Panc1 (cell line): ENCODE results near the gene GNLY. TPM values are rescaled to one million over a fixed set of nuclear protein-coding genes. Genes with fewer than 3 reads are reported as not detected.

ENCODE experiments used
- ATAC-seq: fragments of 200-7000 bp; cut with Tn5 transposase; 2 replicates; pipeline ENCODE4 v1.9.1; 2020; ENCODE audit warnings: mild to moderate bottlenecking, moderate library complexity
- BruUV-seq: library from RNA; stranded (reverse); fragments of 400-500 nt; replicated peaks from 2 replicates; lab custom pipeline; 2021; lab: Mats Ljungman, UMichigan
- CTCF ChIA-PET: fragments of 300-600 bp; sonication (Branson Sonifier 250); formaldehyde crosslinking; loops from one replicate; lab custom pipeline; 2022; ENCODE audit warnings: antibody characterized with exemption; lab: Charles Lee
- POLR2A ChIA-PET: fragments of 300-600 bp; sonication (Branson Sonifier 250); formaldehyde crosslinking; loops from one replicate; lab custom pipeline; 2022; ENCODE audit warnings: antibody characterized with exemption; lab: Charles Lee
- DNase-seq: peaks from one replicate; pipeline ENCODE4 v3.0.0-alpha.2; 2010; ENCODE audit warnings: low read depth, low spot score
- H3K27ac ChIP-seq: 2 replicates; pipeline ENCODE4 v1.5.1; 2011; ENCODE audit warnings: mild to moderate bottlenecking, low read length, inconsistent platforms
- H3K27me3 ChIP-seq: fragments of 200-500 bp; sonication (Bioruptor generic); 2 replicates; pipeline ENCODE4 v1.6.0; 2014; ENCODE audit warnings: low read length, inconsistent platforms; ENCODE audit not compliant: control insufficient read depth, insufficient read depth
- H3K36me3 ChIP-seq: fragments of 200-500 bp; sonication (Bioruptor generic); 2 replicates; pipeline ENCODE4 v1.5.1; 2014; ENCODE audit warnings: inconsistent platforms, mild to moderate bottlenecking, low read length, moderate library complexity; ENCODE audit not compliant: control insufficient read depth, insufficient read depth
- H3K4me1 ChIP-seq: 2 replicates; pipeline ENCODE4 v1.5.1; 2011; ENCODE audit warnings: inconsistent platforms, mild to moderate bottlenecking, low read length, moderate library complexity; ENCODE audit not compliant: control insufficient read depth, insufficient read depth
- H3K4me3 ChIP-seq, 2 experiments: 2 replicates each; pipeline ENCODE4 v1.5.1; 2011 to 2012; ENCODE audit warnings: low read depth in 2 of 2, low read length in 2 of 2, mild to moderate bottlenecking in 2 of 2, inconsistent platforms in 1 of 2, moderate library complexity in 1 of 2
- H3K9me3 ChIP-seq: fragments of 200-500 bp; sonication (Bioruptor generic); 2 replicates; pipeline ENCODE4 v1.5.1; 2014; ENCODE audit warnings: low read depth, mild to moderate bottlenecking, inconsistent platforms, low read length, moderate library complexity; ENCODE audit not compliant: control insufficient read depth, insufficient read depth
- POLR2AphosphoS5 ChIP-seq: IDR thresholded peaks from 2 replicates; pipeline ENCODE4 v1.6.1; 2012; ENCODE audit warnings: mild to moderate bottlenecking, low read depth, low read length, moderate library complexity
- SIN3A ChIP-seq: IDR thresholded peaks from 2 replicates; pipeline ENCODE4 v1.6.1; 2012; ENCODE audit warnings: low read depth, mild to moderate bottlenecking, low read length, moderate library complexity, borderline replicate concordance; ENCODE audit not compliant: insufficient read depth
- TCF7L2 ChIP-seq: IDR thresholded peaks from 2 replicates; pipeline ENCODE4 v1.6.1; 2011; ENCODE audit warnings: mild to moderate bottlenecking, low read depth, low read length, inconsistent platforms
- in situ Hi-C: cut with HindIII; loops from 2 replicates; pipeline ENCODE4 v1.10.0; 2016; ENCODE audit warnings: low sequenced_read_pairs, low pct_unique_long_range_greater_than_20kb
- intact Hi-C: fragments of 100-400 bp; cut with micrococcal nuclease; formaldehyde crosslinking; loops from one replicate; pipeline ENCODE4 v1.10.0; 2022; ENCODE audit not compliant: unreplicated experiment
- total RNA-seq: library from RNA; stranded (reverse); gene quantifications from one replicate; pipeline ENCODE4 v1.2.1, GENCODE V29; 2021; ENCODE audit not compliant: unreplicated experiment
- TF ChIP-seq, protein P1 (sequence below): fragments of 450-650 bp; IDR thresholded peaks from 2 replicates; pipeline ENCODE4 v1.5.1; 2017; ENCODE audit warnings: mild to moderate bottlenecking
- TF ChIP-seq, protein P2 (sequence below), 2 experiments: IDR thresholded peaks; 2 replicates each; pipeline ENCODE4 v1.6.1; 2011 to 2012; ENCODE audit warnings: low read depth in 2 of 2, control low read depth in 1 of 2, low read length in 1 of 2, mild to moderate bottlenecking in 1 of 2, moderate library complexity in 1 of 2; ENCODE audit not compliant: insufficient read depth in 1 of 2

GNLY gene
- total RNA-seq, 1 experiment from 2014 or later = not detected

DNA sequence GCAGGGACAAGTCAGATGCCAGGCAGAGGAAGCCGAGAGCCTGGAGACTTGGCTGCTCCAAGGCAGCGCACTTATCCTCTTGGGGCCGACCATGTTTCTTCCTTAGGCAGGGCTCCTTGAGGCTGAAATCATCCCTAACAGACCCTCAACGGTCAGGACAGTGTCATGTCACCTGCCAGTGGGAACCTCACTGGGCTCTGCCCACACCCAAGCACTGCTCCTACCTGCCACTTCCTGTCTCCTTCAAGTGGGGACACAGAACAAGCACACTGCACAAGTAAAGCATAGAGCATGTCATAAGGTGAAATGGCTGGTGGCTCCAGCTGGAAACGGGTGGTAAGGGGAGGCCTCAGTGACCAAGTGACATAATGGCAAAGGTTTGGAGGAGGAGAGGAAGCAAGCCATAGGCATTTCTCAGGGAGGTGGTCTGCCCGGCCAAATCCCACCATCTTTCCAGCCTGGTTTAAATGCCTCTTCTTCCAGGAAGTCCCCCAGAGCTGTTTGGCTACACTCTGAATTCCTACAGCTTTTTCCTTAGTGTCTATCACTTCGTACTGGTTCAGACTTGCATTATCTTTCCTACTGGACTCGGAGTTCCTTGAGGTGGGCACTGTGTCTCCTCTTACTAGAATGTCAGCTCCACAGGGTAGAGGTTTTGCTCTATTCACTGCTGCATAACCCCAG lies 52.3 kb downstream of the GNLY start:
- no peak for ATAC-seq
- ChIA-PET POLR2A (interaction anchor here (0.6 kb wide), 1 partner anchor 36 kb away, joined by 3 read pairs; no protein-coding TSS in a partner anchor), CTCF (no interaction called here)
- Histone ChIP-seq H3K27me3 (no peaks in the 10 kb centered on the region), H3K27ac (no peak overlapping the region), H3K4me1 (peaks cover 32% of the 10 kb centered on the region), H3K9me3 (no peaks in the 10 kb centered on the region), H3K36me3 (no peaks in the 10 kb centered on the region), H3K4me3 (no peak overlapping the region)
- no peak for TF ChIP-seq POLR2AphosphoS5
- TF ChIP-seq, protein P1, sequence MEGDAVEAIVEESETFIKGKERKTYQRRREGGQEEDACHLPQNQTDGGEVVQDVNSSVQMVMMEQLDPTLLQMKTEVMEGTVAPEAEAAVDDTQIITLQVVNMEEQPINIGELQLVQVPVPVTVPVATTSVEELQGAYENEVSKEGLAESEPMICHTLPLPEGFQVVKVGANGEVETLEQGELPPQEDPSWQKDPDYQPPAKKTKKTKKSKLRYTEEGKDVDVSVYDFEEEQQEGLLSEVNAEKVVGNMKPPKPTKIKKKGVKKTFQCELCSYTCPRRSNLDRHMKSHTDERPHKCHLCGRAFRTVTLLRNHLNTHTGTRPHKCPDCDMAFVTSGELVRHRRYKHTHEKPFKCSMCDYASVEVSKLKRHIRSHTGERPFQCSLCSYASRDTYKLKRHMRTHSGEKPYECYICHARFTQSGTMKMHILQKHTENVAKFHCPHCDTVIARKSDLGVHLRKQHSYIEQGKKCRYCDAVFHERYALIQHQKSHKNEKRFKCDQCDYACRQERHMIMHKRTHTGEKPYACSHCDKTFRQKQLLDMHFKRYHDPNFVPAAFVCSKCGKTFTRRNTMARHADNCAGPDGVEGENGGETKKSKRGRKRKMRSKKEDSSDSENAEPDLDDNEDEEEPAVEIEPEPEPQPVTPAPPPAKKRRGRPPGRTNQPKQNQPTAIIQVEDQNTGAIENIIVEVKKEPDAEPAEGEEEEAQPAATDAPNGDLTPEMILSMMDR = no peak
- TF ChIP-seq SIN3A = no peak
- TF ChIP-seq, protein P2, sequence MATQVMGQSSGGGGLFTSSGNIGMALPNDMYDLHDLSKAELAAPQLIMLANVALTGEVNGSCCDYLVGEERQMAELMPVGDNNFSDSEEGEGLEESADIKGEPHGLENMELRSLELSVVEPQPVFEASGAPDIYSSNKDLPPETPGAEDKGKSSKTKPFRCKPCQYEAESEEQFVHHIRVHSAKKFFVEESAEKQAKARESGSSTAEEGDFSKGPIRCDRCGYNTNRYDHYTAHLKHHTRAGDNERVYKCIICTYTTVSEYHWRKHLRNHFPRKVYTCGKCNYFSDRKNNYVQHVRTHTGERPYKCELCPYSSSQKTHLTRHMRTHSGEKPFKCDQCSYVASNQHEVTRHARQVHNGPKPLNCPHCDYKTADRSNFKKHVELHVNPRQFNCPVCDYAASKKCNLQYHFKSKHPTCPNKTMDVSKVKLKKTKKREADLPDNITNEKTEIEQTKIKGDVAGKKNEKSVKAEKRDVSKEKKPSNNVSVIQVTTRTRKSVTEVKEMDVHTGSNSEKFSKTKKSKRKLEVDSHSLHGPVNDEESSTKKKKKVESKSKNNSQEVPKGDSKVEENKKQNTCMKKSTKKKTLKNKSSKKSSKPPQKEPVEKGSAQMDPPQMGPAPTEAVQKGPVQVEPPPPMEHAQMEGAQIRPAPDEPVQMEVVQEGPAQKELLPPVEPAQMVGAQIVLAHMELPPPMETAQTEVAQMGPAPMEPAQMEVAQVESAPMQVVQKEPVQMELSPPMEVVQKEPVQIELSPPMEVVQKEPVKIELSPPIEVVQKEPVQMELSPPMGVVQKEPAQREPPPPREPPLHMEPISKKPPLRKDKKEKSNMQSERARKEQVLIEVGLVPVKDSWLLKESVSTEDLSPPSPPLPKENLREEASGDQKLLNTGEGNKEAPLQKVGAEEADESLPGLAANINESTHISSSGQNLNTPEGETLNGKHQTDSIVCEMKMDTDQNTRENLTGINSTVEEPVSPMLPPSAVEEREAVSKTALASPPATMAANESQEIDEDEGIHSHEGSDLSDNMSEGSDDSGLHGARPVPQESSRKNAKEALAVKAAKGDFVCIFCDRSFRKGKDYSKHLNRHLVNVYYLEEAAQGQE (IDR thresholded peaks at IDR 0.05; ENCODE audit: insufficient read depth in 1 of 2, low read depth in 2 of 2, low read length in 1 of 2) = no peak
- TF ChIP-seq TCF7L2 = no peak
- DNase-seq = no peak
- no TSS peak for BruUV-seq
- in situ Hi-C loops = no loop called here
- intact Hi-C loops = no loop called here

DNA sequence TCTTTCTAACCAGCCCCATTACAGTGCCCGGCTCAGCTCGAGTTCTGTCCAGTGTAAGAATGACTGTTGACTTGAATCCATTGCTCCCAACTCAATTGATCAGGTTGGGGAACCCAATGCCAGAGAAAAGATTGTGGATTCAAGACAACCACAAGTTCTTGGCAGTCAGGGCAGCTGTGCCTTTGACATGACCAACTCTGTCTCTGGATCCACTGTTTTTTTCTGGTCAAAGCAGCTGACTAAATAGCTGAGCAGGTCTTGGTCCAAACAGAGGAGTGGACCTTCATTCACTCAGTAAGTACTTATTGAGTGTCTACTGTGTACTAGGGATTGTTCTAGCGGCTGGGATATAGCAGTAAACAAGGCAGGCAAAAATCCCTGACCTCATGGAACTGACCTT lies 53.3 kb downstream of the GNLY start:
- Histone ChIP-seq H3K27me3 (no peaks in the 10 kb centered on the region), H3K36me3 (no peaks in the 10 kb centered on the region), H3K27ac (no peak overlapping the region), H3K9me3 (no peaks in the 10 kb centered on the region), H3K4me3 (no peak overlapping the region), H3K4me1 (peaks cover 25% of the 10 kb centered on the region)
- TF ChIP-seq, protein P2 (IDR thresholded peaks at IDR 0.05; ENCODE audit: insufficient read depth in 1 of 2, low read depth in 2 of 2, low read length in 1 of 2) = no peak
- TF ChIP-seq, protein P1 = no peak
- no peak for TF ChIP-seq POLR2AphosphoS5
- no peak for TF ChIP-seq SIN3A
- TF ChIP-seq TCF7L2 = no peak
- DNase-seq (no peak), ATAC-seq (no peak)
- intact Hi-C loops = no loop called here
- in situ Hi-C loops = no loop called here
- POLR2A ChIA-PET = no interaction called here
- no TSS peak for BruUV-seq
- CTCF ChIA-PET = no interaction called here
